ENCODE results near the gene SMG6. TPM values are rescaled to one million over a fixed set of nuclear protein-coding genes. Genes with fewer than 3 reads are reported as not detected.

Gene SMG6
- total and polyA plus RNA-seq, 2 of the 4 experiments (the other 2 are of a cell fraction), result 16.3 to 30.3 TPM

DNA sequence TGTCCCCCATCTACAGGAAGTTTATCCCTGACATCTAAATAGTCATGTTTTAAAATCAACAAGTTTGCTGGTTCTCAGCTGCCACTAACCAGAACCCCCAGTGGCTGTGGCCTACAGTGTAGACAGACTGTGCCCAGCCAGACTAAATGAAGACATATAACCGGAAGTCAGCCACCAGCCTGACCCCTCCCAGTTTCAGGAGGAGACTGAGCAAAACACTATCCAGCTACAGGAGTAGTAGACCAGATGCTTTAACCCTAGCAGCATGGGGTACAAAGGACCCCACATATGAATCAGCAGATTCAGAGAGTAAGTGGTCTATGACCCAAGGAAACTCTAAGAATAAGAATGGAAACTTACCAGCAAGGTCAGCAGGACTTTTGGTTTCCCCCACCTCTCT is 165.3 kb downstream of the SMG6 start:
- Histone ChIP-seq H4K8ac (ENCODE audit: low read depth in 2 of 2, low read length in 2 of 2) (peak overlapping the region; percentile 64 to 79; a peak in 3 of 4 replicates), H2AK5ac (ENCODE audit: low read depth, low read length) (peak overlapping the region; percentile 79), H3K14ac (replicated peaks; ENCODE audit: low read depth, low read length) (peak overlapping the region; percentile 84), H2AK9ac (replicated peaks; ENCODE audit: low read depth, low read length, poor library complexity) (no peak overlapping the region), H3K9me3 (ENCODE audit: control insufficient read depth, insufficient read depth, low read length) (no peaks in the 10 kb centered on the region), H3K9ac (ENCODE audit: low read depth, low read length) (0 out of 2 replicates have a peak overlapping the region, but pooled peaks have one; percentile 10), H2BK5ac (ENCODE audit: low read depth, low read length, poor library complexity, severe bottlenecking) (peak overlapping the region; percentile 92), H3K23ac (ENCODE audit: low read depth, low read length) (peak overlapping the region; percentile 61), H3K56ac (ENCODE audit: extremely low read depth, insufficient read depth, low read length) (no peak overlapping the region; the same call in 1 of the 2 replicates), H3K27ac (ENCODE audit: insufficient read depth, low read length) (peak overlapping the region; percentile 95), H4K20me1 (ENCODE audit: insufficient read depth, low read length) (no peaks in the 10 kb centered on the region), H3K18ac (ENCODE audit: low read depth, low read length) (peak overlapping the region; percentile 21), H4K91ac (ENCODE audit: insufficient read depth, low read depth, low read length) (peak overlapping the region; percentile 81), H3K27me3 (ENCODE audit: control insufficient read depth, insufficient read depth, low read length) (no peaks in the 10 kb centered on the region), H3K4ac (ENCODE audit: low read depth, low read length) (peak overlapping the region; percentile 88), H3K4me1 (ENCODE audit: control insufficient read depth, insufficient read depth, low read length) (peaks cover 27% of the 10 kb centered on the region), H2BK15ac (ENCODE audit: low read depth, low read length) (peak overlapping the region; percentile 63; the same call in 2 of the 3 replicates), H3K9me1 (ENCODE audit: insufficient read depth, low read length) (peaks cover 15% of the 10 kb centered on the region), H2AFZ (replicated peaks; ENCODE audit: low read length, poor library complexity) (no peak overlapping the region), H4K5ac (ENCODE audit: low read depth, low read length) (peak overlapping the region; percentile 45), H3K4me3 (ENCODE audit: insufficient read depth, low read depth, low read length) (no peak overlapping the region), H3K36me3 (ENCODE audit: control insufficient read depth, insufficient read depth, low read length) (no peaks in the 10 kb centered on the region), H3K79me1 (ENCODE audit: low read depth in 1 of 2, low read length in 2 of 2) (peaks cover 9 to 63% of the 10 kb centered on the region in 2 experiments; a peak in 3 of 4 replicates), H3K4me2 (ENCODE audit: low read depth, low read length) (no peak overlapping the region), H2BK120ac (ENCODE audit: low read depth, low read length) (peak overlapping the region; percentile 73), H2BK20ac (ENCODE audit: low read depth, low read length) (peak overlapping the region; percentile 85)
- DNase-seq (no peak), ATAC-seq (ENCODE audit: low read depth) (peak; percentile 58)
- intact Hi-C loops (cut with micrococcal nuclease) (no loop called here), dilution Hi-C loops (cut with HindIII; ENCODE audit: low sequenced_read_pairs, unreplicated experiment) (no loop called here), in situ Hi-C loops (cut with MboI; ENCODE audit: low sequenced_read_pairs) (no loop called here)
- POLR2A ChIA-PET (ENCODE audit: unreplicated experiment), result no interaction called here
- CTCF ChIA-PET, result interaction anchor here (0.8 to 3.3 kb wide), 3 partner anchors 15 to 107 kb away, joined by 6 to 14 read pairs (median 8); no protein-coding TSS in a partner anchor
- BruUV-seq (replicated peaks), result no TSS peak
- WGBS, 2 experiments (ENCODE audit: extremely low coverage in 2 of 2, insufficient read length in 1 of 2), result no CpG with 5 or more reads among the region's 1 CpG
- TF ChIP-seq BHLHE40 (IDR thresholded peaks at IDR 0.05; ENCODE audit: low read depth, low read length), result no peak
- TF ChIP-seq CHD1 (IDR thresholded peaks at IDR 0.05; ENCODE audit: low read depth, low read length), result no peak
- TF ChIP-seq, protein P1, sequence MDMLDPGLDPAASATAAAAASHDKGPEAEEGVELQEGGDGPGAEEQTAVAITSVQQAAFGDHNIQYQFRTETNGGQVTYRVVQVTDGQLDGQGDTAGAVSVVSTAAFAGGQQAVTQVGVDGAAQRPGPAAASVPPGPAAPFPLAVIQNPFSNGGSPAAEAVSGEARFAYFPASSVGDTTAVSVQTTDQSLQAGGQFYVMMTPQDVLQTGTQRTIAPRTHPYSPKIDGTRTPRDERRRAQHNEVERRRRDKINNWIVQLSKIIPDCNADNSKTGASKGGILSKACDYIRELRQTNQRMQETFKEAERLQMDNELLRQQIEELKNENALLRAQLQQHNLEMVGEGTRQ (IDR thresholded peaks at IDR 0.05; ENCODE audit: low read depth, low read length), result no peak
- no peak for TF ChIP-seq NFE2L2 (IDR thresholded peaks at IDR 0.05; ENCODE audit: low read depth, low read length)
- TF ChIP-seq RCOR1 (IDR thresholded peaks at IDR 0.05; ENCODE audit: insufficient replicate concordance, low read length), result no peak
